HG03045 (cell line): ENCODE data around the gene TADA3.

ENCODE experiments used
- ATAC-seq: cut with Tn5 transposase; IDR thresholded peaks from one replicate; pipeline ENCODE4 v1.9.1; 2021; ENCODE audit warnings: mild to moderate bottlenecking, moderate library complexity; ENCODE audit not compliant: unreplicated experiment

Gene TADA3

DNA sequence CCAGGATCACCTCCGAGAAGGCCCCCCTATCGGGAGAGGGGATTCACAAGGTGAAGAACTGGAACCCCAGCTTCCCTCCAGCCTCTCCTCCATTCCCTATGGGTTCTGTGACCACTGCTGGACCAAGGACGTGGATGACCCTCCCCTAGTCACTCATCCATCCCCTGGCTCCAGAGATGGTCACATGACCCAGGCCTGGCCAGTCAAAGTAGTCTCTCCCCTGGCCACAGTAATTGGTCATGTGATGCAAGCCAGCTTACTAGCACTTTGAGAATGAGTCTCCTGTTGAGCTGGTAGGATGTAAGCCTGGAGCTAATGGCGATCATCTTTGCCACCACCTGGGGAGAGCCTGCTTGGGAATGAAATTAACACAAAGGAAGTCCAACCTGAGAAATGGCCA lies 26.4 kb downstream of the TADA3 start:
- no peak for ATAC-seq

- ATAC-seq, result no peak
These were observed 29.4 kb downstream of the TADA3 start for GRCh38 chr3:9762871-9763270.

DNA sequence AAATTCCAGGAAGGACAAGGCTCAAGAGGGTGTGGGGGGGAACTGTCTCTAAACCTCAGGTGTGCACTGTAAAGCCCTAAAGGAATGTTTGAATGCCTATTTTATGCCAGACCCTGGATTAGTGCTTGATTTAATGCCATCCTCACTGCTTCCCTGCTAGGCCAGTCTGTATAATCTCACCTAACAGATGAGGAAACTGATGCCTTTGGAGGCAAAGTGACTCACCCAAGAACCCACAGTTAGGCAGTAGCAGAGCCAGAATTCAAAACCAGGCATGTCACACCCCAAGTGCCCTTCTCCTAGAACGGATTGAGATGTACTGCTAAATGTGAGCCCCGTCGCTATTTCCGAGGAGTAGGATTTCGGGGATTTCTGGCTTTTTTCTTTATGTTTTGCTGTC lies 30.4 kb downstream of the TADA3 start:
- ATAC-seq, result no peak

DNA sequence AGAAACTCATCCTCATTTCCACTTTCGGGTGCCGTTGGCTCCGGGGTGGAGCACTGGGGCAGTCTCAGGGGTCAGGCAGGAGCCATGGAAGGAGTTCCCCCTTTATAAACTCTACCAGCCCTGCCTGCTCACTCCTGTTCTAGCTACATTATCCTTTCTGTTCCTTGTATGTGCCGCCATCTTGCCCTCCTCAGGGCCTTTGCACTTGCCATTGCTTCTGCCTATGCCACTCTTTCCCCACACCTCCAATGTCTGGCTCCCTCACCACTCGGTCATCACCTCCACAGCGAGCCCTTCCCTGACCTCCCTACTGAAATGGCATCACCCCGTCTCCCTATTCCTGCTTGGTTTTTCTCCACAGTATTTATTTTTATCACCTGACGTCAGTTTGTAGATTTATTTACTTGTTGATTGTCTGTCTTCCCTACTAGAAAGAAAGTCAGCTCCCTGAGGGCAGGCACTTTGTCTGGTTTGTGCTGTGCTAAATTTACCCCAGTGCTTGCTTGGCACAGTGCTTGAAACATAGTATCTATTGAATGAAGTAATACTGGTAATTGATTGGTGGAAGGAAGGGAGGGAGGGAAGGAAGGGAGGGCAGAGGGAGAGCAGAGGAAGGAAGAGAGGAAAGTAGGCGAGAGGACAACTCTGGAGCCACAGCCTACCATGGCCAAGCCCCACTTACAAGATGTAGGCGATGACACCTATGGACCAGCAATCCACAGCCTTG lies 31.3 kb downstream of the TADA3 start:
- no peak for ATAC-seq

- no peak for ATAC-seq
These were observed 34.8 kb downstream of the TADA3 start for GRCh38 chr3:9757427-9757826.

GRCh38 chr3:9754678-9755077 lies 37.6 kb downstream of the TADA3 start:
- ATAC-seq, result no peak

GRCh38 chr3:9750556-9751411 lies 41.5 kb downstream of the TADA3 start:
- no peak for ATAC-seq

- ATAC-seq, result peak; percentile 92
These were observed 42.4 kb downstream of the TADA3 start, which contains the start of gene OGG1 for GRCh38 chr3:9749645-9750555. Gene OGG1, plus strand, starts transcription at chr3:9749952. Its CDS starts 335 bp downstream, at chr3:9750287.

DNA sequence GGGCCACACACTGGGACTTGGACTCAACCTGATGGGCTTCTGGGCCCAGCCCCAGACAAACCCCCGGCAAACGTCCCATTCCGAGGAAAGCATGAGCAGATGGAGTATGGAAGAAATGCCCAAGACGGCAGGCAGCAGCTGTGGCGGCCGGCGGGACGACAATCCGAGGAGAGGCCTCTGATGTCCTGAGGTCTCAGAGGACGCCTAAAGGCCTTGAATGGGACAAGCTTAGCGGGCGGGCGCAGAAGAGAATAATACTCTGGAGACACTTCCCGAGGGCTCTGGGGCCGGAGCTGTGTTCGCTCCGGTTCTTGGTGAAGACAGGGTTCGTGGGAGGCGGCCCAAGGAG lies 43.0 kb downstream of the TADA3 start:
- ATAC-seq, result no peak

- no peak for ATAC-seq
These were observed 44.2 kb downstream of the TADA3 start for GRCh38 chr3:9748031-9748430.

DNA sequence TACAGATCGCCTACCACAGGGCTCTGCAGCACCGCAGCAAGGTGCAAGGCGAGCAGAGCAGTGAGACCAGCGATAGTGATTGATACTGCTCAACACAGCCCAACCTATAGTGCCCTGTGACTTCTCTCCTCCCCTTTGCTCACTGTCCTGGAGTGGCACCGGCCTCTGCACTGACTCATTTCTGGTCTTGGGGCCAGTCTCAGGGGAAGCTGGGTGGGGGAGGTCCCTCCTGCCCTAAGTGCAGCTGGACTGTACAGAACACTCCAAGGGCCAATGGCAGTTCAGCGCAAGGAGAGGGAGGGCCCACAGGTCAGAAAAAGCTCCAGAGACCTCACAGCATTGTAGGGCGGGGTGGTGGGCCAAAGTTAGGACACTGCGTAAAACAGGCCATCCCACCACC lies 45.0 kb downstream of the TADA3 start:
- peak; percentile 16 for ATAC-seq

DNA sequence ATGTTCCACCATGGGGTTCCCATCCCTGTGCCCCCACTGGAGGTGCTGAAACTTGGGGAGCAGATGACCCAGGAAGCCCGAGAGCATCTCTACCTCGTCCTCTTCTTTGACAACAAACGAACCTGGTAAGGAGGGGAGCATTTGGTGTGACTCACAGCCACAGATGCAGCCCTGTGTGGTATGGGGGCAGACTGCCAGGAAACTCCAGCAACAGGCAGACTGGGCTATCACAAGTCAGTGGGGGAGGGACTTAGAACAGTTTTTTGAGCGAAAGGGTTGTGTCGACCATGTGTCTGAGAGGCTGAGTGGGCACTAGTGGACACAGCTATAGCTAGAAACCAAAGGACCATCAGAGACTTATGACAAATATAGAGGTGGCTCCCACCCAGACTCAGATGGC lies 45.9 kb downstream of the TADA3 start:
- no peak for ATAC-seq

DNA sequence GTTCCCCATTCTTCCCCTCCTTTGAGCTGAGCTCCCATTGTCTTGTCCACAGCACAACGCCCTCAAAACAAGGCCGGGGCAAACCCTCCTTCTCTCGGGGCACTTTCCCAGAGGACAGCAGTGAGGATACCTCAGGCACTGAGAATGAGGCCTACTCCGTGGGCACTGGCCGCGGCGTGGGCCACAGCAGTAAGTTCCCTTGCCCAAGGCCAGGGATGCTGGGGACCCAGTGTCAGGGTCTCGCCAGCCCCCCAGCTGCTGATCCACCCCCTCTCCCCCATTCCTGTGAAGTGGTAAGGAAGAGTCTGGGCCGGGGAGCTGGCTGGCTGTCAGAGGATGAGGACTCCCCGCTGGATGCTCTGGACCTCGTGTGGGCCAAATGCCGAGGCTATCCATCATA lies 46.8 kb downstream of the TADA3 start:
- no peak for ATAC-seq

DNA sequence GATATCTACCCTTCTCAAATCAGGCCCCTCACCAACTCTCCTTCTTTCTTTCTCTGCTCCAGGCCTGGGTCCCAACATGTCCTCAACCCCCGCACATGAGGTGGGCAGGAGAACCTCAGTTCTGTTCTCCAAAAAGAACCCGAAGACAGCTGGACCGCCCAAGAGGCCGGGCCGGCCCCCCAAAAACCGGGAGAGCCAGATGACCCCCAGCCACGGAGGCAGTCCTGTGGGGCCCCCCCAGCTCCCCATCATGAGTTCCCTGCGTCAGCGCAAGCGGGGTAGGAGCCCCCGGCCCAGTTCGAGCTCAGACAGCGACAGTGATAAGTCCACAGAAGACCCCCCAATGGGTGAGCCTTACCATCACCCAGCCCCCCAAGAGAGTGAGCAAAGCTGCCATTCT lies 48.1 kb downstream of the TADA3 start:
- no peak for ATAC-seq

GRCh38 chr3:9743548-9743947 lies 48.7 kb downstream of the TADA3 start:
- ATAC-seq, result no peak

DNA sequence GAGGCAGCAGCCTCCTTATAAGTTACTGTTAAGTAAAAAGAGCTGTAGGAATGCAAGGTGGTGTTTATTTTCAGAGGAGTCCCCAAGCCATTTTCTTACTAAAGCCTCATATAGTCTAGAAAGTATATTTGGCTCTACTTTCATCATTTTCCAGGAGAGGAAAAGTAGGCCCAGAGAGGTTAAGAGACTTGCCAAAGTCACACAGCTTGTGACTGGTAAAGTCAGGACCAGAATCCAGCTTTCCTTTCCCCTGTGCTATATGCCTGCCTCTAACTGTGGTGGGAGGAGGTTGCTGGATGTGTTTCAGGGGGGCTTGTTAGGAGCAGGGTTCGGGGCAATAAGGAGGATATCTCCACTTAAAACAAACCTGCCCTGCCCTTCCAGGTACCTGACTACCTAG lies 49.7 kb downstream of the TADA3 start:
- no peak for ATAC-seq

DNA sequence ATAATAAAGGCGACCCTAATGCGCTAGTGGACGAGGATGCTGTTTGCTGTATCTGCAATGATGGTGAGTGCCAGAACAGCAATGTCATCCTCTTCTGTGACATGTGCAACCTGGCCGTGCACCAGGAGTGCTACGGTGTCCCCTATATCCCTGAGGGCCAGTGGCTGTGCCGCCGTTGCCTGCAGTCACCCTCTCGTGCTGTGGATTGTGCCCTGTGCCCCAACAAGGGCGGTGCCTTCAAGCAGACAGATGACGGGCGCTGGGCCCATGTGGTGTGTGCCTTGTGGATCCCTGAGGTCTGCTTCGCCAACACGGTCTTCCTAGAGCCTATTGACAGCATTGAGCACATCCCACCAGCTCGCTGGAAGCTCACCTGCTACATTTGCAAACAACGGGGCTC lies 53.1 kb downstream of the TADA3 start:
- ATAC-seq, result no peak

GRCh38 chr3:9736831-9737230 lies 55.4 kb downstream of the TADA3 start:
- no peak for ATAC-seq

- no peak for ATAC-seq
These were observed 59.5 kb downstream of the TADA3 start for GRCh38 chr3:9732740-9733115.

DNA sequence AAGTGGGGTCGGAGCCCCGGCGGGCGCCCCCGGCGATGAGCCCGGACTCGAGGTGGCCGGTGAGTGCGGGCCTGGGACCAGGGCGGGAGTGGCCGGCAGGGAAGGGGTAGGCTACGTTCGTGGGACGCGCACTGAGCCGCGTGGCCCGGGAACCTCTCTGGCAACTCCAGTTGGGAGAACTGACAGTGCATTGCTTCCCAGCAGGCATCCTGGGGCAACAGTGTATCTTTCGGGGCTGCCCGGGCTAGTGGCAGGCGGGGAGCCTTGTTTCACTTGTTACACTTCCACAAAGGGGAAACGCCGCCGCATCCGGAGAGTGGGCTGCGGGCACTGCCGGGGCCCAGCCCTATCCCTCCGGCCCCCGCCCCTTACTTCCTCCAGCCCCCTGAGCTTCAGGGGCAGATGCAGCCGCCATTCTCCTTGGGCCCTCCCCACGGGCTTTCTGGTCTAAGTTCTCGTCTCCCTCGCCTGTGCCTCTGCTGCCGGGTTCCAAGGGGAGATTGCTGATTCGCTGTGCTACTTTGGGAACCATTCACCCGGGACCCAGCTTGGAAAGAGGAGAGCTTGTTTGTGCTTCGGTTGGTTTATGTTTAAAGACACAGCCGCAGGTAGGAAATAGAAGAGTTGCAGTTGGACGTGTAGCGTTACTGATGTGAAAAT lies 60.1 kb downstream of the TADA3 start:
- ATAC-seq, result peak; percentile 9
